OCI-LY7 (cell line): Measurements from ENCODE around the gene PEX14.

ENCODE experiments used
- CTCF ChIP-seq: fragments of 200-600 bp; sonication (generic); conservative IDR thresholded peaks from 2 replicates; pipeline ENCODE4 v1.5.1; 2014; ENCODE audit warnings: mild to moderate bottlenecking, antibody characterized with exemption, low read length, moderate library complexity, mixed read lengths
- EZH2phosphoT487 ChIP-seq: fragments of 200-600 bp; sonication (generic); IDR thresholded peaks from 2 replicates; pipeline ENCODE4 v1.6.1; 2018; ENCODE audit warnings: low read depth, borderline replicate concordance, mild to moderate bottlenecking, mixed run types, antibody characterized with exemption, low read length, moderate library complexity, mixed read lengths

- TF ChIP-seq CTCF (no peak), EZH2phosphoT487 (no peak)
These were observed 46.2 kb downstream of the PEX14 start for GRCh38 chr1:10520952-10521351.
